Measurements from ENCODE around the gene MACROH2A2. TPM values are rescaled to one million over a fixed set of nuclear protein-coding genes. Genes with fewer than 3 reads are reported as not detected.
"Not testable (repeated sequence)": the region's sequence is repeated elsewhere in the genome, so short reads cannot be mapped to it uniquely, and the experiment has no call there.

Gene MACROH2A2
- total RNA-seq, 2 experiments from 2014 or later, result 3.6 to 3.9 TPM

DNA sequence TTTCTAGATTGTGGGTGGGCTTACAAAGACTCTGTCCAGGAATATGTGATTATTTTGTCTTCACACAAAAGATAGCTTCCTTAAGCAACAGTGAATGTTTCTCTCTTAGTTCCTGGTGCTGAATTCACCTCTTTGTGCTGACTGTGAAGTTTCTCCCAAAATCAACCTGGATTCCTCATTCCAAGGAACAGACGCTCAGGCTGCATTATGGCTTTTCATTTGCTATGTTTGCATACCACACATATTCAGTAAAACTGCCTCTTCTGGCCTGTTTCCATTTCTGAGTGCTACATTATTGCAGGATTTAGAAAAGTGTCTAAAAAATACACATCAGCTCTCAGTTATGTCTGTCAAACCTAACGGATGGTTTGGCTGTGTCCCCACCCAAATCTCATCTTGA is 21.5 kb downstream of the MACROH2A2 start:
- intact Hi-C loops (cut with micrococcal nuclease), result no loop called here
- H3K4me3 Mint-ChIP-seq, result no peak overlapping the region
- no peaks in the 10 kb centered on the region for H3K27me3 Mint-ChIP-seq
- DNase-seq (no peak), ATAC-seq (no peak)
- ChIA-PET CTCF (interaction anchor here (1.8 kb wide), 1 partner anchor 42 kb away, joined by 5 read pairs; no protein-coding TSS in a partner anchor), POLR2A (no interaction called here)
- no peaks in the 10 kb centered on the region for H3K9me3 Mint-ChIP-seq
- no peak overlapping the region for H3K27ac Mint-ChIP-seq
- no peaks in the 10 kb centered on the region for H3K36me3 Mint-ChIP-seq (ENCODE audit: low read depth)
- H3K4me1 Mint-ChIP-seq (ENCODE audit: low read depth), result no peaks in the 10 kb centered on the region
- TF ChIP-seq CTCF (IDR thresholded peaks at IDR 0.05), result no peak

DNA sequence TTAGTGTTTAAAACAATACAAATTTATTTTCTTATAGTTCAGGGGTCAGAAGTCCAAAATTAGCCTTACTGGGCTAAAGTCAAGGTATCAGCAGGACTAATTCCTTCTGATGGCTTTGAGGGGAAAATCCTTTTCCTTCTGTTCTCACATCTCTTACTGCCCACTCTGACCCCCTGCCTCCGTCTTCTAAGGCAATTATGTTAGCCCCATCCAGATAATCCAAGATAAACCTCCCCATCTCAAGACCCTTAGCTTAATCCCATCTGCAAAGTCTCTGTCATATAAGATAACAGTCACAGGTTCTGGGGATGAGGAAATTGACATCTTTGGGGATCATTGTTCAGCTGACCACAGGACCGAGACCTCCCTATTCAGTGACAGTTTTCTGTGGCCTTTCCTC is 22.3 kb downstream of the MACROH2A2 start:
- intact Hi-C loops (cut with micrococcal nuclease), result no loop called here
- H3K27me3 Mint-ChIP-seq, result peaks cover 3% of the 10 kb centered on the region
- DNase-seq (no peak), ATAC-seq (no peak)
- H3K4me3 Mint-ChIP-seq, result no peak overlapping the region
- CTCF ChIA-PET, result interaction anchor here (1.4 to 1.8 kb wide), 2 partner anchors 32 to 41 kb away, joined by 3 to 5 read pairs; no protein-coding TSS in a partner anchor
- H3K36me3 Mint-ChIP-seq (ENCODE audit: low read depth), result no peaks in the 10 kb centered on the region
- H3K9me3 Mint-ChIP-seq, result no peaks in the 10 kb centered on the region
- TF ChIP-seq CTCF (IDR thresholded peaks at IDR 0.05), result no peak
- H3K27ac Mint-ChIP-seq, result no peak overlapping the region
- POLR2A ChIA-PET, result no interaction called here
- no peaks in the 10 kb centered on the region for H3K4me1 Mint-ChIP-seq (ENCODE audit: low read depth)

DNA sequence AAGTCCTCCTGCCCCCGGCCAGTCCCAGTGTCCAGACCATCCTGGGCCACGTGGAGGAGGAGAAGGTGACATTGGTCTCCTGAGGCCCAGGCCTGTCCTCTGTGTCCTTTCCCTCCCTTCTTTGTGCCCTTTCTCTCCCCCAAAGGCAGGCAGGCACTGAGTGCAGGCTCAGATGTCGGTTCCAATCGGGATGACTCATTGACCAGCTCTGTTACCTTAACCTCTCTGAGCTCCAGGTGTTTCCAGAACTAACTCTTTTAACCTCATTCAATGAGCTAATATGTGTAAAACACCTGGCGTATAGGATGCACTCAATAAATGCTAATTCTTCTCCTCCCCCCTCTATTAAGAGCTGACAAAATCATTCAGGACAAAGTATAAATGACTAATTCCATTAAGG is 25.7 kb downstream of the MACROH2A2 start:
- H3K27ac Mint-ChIP-seq, result no peak overlapping the region
- no peak overlapping the region for H3K4me3 Mint-ChIP-seq

GRCh38 chr10:70078937-70079336 is 26.3 kb downstream of the MACROH2A2 start:
- DNase-seq (no peak), ATAC-seq (no peak)
- Mint-ChIP-seq H3K27me3 (peaks cover 3% of the 10 kb centered on the region), H3K9me3 (no peaks in the 10 kb centered on the region), H3K27ac (no peak overlapping the region), H3K4me1 (ENCODE audit: low read depth) (no peaks in the 10 kb centered on the region), H3K36me3 (ENCODE audit: low read depth) (no peaks in the 10 kb centered on the region), H3K4me3 (no peak overlapping the region)
- POLR2A ChIA-PET, result no interaction called here
- TF ChIP-seq CTCF (IDR thresholded peaks at IDR 0.05), result no peak
- intact Hi-C loops (cut with micrococcal nuclease), result no loop called here
- CTCF ChIA-PET, result interaction anchor here (1.2 to 1.4 kb wide), 2 partner anchors 37 to 300 kb away, joined by 3 to 5 read pairs; no protein-coding TSS in a partner anchor

More for the DNA sequence above, 25.7 kb downstream of the MACROH2A2 start:
- no peak for ATAC-seq
- Mint-ChIP-seq H3K9me3 (no peaks in the 10 kb centered on the region), H3K27me3 (peaks cover 3% of the 10 kb centered on the region), H3K4me1 (ENCODE audit: low read depth) (no peaks in the 10 kb centered on the region), H3K36me3 (ENCODE audit: low read depth) (no peaks in the 10 kb centered on the region)
- DNase-seq, result no peak
- intact Hi-C loops (cut with micrococcal nuclease), result no loop called here
- POLR2A ChIA-PET, result interaction anchor here (1.0 kb wide), 1 partner anchor 30 kb away, joined by 3 read pairs; no protein-coding TSS in a partner anchor
- CTCF ChIA-PET, result interaction anchor here (0.9 to 1.4 kb wide), 4 partner anchors 38 to 738 kb away, joined by 3 to 5 read pairs (median 3); no protein-coding TSS in a partner anchor
- no peak for TF ChIP-seq CTCF (IDR thresholded peaks at IDR 0.05)

DNA sequence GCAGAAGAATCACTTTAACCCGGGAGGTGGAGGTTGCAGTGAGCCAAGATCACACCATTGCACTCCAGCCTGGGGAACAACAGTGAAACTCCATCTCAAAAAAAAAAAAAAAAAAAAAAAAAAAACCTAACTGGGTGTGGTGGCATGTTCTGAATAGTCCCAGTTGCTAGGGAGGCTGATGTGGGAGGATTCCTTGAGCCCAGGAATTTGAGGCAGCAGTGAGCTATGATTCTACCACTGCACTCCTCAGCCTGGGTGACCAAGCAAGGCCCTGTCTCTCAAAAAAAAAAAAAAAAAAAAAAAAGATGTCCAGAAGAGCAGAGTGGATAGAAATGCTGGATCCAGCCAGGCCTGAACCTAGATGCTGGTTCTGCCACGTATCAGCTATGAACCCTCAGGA is 28.1 kb downstream of the MACROH2A2 start:
- CTCF ChIA-PET; H3K9me3 Mint-ChIP-seq; H3K4me1 Mint-ChIP-seq (ENCODE audit: low read depth); POLR2A ChIA-PET; H3K36me3 Mint-ChIP-seq (ENCODE audit: low read depth); H3K27me3 Mint-ChIP-seq; ATAC-seq; intact Hi-C loops (cut with micrococcal nuclease); DNase-seq; H3K4me3 Mint-ChIP-seq; H3K27ac Mint-ChIP-seq: not testable (repeated sequence)
